ENCODE results near the gene JTB. TPM values are rescaled to one million over a fixed set of nuclear protein-coding genes. Genes with fewer than 3 reads are reported as not detected.

The JTB gene
- total RNA-seq, 6 experiments from 2014 or later: 99.3 to 128 (median 109) TPM

GRCh38 chr1:153933955-153934354 lies 43.5 kb downstream of the JTB start:
- Mint-ChIP-seq H3K4me1 (ENCODE audit: low read depth) (peaks cover 6% of the 10 kb centered on the region), H3K36me3 (ENCODE audit: low read depth) (peaks cover 31% of the 10 kb centered on the region), H3K27ac (no peak overlapping the region), H3K9me3 (no peaks in the 10 kb centered on the region), H3K27me3 (ENCODE audit: insufficient read depth) (peaks cover 4% of the 10 kb centered on the region; the same call in 1 of the 2 replicates), H3K4me3 (no peak overlapping the region)
- DNase-seq: no peak
- TF ChIP-seq, protein P1, sequence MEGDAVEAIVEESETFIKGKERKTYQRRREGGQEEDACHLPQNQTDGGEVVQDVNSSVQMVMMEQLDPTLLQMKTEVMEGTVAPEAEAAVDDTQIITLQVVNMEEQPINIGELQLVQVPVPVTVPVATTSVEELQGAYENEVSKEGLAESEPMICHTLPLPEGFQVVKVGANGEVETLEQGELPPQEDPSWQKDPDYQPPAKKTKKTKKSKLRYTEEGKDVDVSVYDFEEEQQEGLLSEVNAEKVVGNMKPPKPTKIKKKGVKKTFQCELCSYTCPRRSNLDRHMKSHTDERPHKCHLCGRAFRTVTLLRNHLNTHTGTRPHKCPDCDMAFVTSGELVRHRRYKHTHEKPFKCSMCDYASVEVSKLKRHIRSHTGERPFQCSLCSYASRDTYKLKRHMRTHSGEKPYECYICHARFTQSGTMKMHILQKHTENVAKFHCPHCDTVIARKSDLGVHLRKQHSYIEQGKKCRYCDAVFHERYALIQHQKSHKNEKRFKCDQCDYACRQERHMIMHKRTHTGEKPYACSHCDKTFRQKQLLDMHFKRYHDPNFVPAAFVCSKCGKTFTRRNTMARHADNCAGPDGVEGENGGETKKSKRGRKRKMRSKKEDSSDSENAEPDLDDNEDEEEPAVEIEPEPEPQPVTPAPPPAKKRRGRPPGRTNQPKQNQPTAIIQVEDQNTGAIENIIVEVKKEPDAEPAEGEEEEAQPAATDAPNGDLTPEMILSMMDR (IDR thresholded peaks at IDR 0.05): no peak

- Mint-ChIP-seq H3K36me3 (ENCODE audit: low read depth) (peaks cover 27% of the 10 kb centered on the region), H3K4me1 (ENCODE audit: low read depth) (peaks cover 11% of the 10 kb centered on the region), H3K4me3 (no peak overlapping the region), H3K9me3 (no peaks in the 10 kb centered on the region), H3K27me3 (ENCODE audit: insufficient read depth) (peaks cover 4% of the 10 kb centered on the region; the same call in 1 of the 2 replicates), H3K27ac (no peak overlapping the region)
- TF ChIP-seq, protein P1 (IDR thresholded peaks at IDR 0.05): no peak
- no peak for DNase-seq
Measured at GRCh38 chr1:153933430-153933829, 44.0 kb downstream of the JTB start.

DNA sequence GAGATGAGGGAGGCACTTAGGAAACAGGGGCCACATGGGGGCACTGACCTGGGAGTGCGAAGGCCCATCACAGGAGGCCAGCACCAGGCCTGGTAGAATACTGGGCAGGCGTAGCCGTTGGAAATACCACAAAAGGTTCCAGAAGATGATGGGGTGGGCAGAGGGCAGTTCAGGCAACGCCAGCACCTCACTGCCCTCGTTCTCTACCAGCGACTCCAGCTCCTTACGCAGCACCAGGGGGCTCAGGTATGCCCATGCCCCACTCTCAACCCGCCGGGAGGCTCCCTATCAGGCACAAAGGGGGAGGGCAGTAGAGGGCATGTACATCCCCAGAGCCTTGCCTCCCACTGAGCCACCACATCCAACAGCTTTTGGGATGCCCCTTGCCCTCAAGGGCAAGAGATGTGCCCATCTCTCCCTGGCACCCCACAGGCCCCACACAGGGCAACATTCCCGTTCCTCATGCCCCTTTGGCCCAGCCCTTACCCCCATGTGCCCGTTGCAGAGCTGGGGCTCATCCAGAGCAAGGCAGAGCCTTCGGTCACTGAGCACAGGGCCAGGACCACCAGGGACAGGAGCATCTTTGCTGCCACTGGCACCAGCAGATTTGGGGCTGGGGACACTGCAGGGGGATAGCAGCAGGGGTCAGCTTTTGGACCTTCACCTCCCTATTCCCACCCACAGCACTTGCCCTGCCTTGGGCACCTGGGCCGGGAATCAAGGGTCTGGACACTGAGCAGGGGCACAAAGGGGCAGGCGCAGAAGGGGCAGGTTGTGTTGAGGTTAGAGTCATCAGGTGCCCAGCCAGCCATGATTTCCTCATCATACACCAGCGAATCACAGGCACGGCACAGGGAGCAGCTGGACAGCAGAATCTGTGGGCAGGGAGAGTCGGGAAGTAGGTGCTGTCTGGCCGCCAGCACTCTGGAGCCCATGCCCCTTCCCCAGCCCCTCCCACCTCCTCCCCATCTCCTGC lies 45.0 kb downstream of the JTB start:
- H3K4me3 Mint-ChIP-seq: no peak overlapping the region
- DNase-seq: no peak
- H3K27ac Mint-ChIP-seq: no peak overlapping the region
- TF ChIP-seq, protein P1 (IDR thresholded peaks at IDR 0.05): no peak
- H3K27me3 Mint-ChIP-seq (ENCODE audit: insufficient read depth): peaks cover 4% of the 10 kb centered on the region
- no peaks in the 10 kb centered on the region for H3K9me3 Mint-ChIP-seq
- peaks cover 17% of the 10 kb centered on the region for H3K4me1 Mint-ChIP-seq (ENCODE audit: low read depth)
- peaks cover 22% of the 10 kb centered on the region for H3K36me3 Mint-ChIP-seq (ENCODE audit: low read depth)

GRCh38 chr1:153929981-153930948 lies 47.2 kb downstream of the JTB start:
- Mint-ChIP-seq H3K4me3 (no peak overlapping the region), H3K27me3 (ENCODE audit: insufficient read depth) (peaks cover 4% of the 10 kb centered on the region), H3K36me3 (ENCODE audit: low read depth) (peaks cover 11% of the 10 kb centered on the region), H3K4me1 (ENCODE audit: low read depth) (peaks cover 17% of the 10 kb centered on the region), H3K9me3 (no peaks in the 10 kb centered on the region), H3K27ac (no peak overlapping the region)
- TF ChIP-seq, protein P1 (IDR thresholded peaks at IDR 0.05): peak; percentile 17; the same call in 1 of the 2 replicates
- no peak for DNase-seq

GRCh38 chr1:153929426-153929825 lies 48.0 kb downstream of the JTB start:
- H3K27ac Mint-ChIP-seq: peak overlapping the region; percentile 81

More at GRCh38 chr1:153929426-153929825, 48.0 kb downstream of the JTB start:
- TF ChIP-seq, protein P1 (IDR thresholded peaks at IDR 0.05): no peak
- Mint-ChIP-seq H3K9me3 (no peaks in the 10 kb centered on the region), H3K36me3 (ENCODE audit: low read depth) (peaks cover 2% of the 10 kb centered on the region), H3K4me1 (ENCODE audit: low read depth) (peaks cover 17% of the 10 kb centered on the region), H3K27me3 (ENCODE audit: insufficient read depth) (peaks cover 4% of the 10 kb centered on the region), H3K4me3 (no peak overlapping the region)
- DNase-seq: no peak

Measured in HFFc6 (cell line).